GM20431 (cell line): Measurements from ENCODE around the gene PPFIA1.
"Not testable (repeated sequence)": the region's sequence is repeated elsewhere in the genome, so short reads cannot be mapped to it uniquely, and the experiment has no call there.

Experiments used
- in situ Hi-C: fragments of 300-500 bp; cut with MseI, MboI; formaldehyde crosslinking; loops from one replicate; pipeline ENCODE4 v1.15.0; 2020; ENCODE audit warnings: low sequenced_read_pairs; ENCODE audit not compliant: unreplicated experiment

The PPFIA1 gene

DNA sequence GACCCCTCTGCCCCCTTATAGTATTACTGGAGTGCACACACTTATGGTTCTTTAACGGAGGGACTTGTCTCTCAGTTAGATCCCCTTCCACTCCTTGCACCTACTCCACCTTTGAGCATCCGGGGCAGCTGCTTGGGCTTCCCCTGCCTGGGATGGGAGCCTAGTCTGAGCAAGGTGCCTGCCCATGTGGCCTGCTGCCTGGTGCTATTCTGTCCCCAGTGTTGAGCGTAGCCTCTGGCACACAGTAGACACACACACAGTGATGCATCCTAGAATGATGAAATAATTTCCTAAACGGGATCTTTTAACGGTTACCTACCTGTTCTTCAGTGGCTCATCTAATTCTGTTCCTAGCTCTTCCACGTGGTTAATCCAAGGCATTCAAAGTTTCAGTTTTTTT lies 22.4 kb downstream of the PPFIA1 start:
- in situ Hi-C loops: no loop called here

DNA sequence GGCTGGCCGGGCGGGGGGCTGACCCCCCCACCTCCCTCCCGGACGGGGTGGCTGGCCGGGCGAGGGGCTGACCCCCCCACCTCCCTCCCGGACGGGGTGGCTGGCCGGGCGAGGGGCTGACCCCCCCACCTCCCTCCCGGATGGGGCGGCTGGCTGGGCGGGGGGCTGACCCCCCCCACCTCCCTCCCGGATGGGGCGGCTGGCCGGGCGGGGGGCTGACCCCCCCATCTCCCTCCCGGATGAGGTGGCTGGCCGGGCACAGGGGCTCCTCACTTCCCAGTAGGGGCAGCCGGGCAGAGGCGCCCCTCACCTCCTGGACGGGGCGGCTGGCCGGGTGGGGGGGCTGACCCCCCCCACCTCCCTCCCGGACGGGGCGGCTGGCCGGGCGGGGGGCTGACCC lies 24.7 kb downstream of the PPFIA1 start:
- in situ Hi-C loops: not testable (repeated sequence)

DNA sequence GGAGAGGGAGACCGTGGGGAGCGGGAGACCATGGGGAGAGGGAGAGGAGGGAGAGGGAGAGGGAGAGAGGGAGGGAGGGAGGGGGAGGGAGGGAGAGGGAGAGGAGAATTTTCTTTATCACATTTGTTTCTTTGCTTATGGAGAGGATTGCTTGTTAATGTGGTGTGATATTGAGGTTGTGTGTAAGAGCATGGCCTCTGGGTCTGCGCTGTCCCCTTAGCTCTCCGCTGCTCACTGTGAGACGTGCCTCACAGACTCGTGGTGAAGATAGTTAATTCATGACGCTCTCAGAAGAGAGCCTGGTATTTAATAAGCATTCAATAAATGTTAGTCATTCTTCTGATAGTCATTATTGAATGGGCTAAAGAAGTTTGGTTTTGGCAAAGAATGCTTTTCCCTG lies 26.2 kb downstream of the PPFIA1 start:
- in situ Hi-C loops: no loop called here

DNA sequence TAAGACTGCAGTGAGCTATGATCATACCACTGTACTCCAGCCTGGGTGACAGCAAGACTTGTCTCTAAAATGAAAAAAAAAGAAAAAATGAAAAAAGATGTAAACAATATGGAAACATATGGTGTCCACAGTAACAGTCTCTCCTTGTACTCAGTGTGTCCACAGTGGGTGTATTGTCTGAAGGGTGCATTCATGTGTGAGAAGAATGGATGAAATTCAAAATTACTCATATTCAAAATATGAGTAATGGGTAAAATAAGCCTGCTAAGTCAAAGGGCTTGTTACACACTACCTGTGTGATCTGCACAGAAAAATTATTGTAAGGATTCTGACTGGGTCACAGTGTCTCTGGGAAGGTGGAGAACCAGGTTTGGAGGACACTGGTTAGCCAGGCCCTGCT lies 26.9 kb downstream of the PPFIA1 start:
- in situ Hi-C loops: no loop called here

DNA sequence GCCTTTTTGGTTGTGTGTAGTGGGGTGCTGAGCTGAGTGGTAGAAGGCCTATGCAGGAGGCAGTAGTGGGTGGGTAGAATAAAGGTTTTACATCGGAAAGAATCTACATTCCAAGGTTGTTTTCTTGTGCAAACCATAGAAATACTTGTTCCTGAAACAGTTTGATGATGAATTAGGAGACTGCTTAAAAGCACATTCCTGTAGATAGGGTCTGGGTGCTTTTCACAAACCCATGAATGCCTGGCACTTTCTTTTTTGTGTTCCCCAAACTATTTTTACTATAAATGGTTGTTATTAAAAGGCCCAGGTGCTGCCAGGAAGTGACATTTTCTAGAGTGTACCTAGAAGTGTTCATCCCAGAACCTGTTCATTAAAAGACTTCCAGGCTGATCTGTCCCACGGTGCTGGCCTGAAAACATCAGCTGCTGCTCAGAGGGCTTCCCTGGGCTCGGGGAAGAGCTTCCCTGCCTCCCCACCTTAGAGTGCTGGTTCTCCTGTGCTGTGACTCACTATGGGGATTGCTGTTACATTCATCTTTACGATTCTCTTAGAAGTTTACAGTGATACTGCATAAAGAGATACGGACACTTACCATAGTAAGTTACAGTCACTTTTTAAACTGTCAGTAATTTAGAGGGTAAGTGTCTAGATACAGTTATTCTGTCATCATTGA lies 27.9 kb downstream of the PPFIA1 start:
- in situ Hi-C loops: no loop called here

DNA sequence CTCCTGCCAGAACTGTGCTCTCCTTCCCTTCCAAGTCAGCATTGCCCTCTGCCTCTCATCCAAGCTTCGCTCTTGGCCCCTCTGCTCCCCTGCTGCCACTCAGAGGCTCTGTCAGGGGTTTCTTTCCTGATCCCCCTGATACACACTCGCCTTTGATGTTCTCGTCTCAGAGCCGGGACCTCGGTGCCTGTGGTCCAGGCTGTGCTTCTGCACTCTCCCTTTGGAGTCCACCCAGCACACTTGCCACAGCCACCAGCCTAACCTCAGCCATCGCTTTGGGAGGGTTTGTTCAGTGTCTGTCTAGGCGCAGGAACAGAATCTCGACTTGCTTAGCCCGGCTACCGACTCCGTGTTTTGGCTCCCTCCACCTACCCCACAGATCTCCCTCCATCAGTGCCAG lies 29.1 kb downstream of the PPFIA1 start:
- in situ Hi-C loops: no loop called here

DNA sequence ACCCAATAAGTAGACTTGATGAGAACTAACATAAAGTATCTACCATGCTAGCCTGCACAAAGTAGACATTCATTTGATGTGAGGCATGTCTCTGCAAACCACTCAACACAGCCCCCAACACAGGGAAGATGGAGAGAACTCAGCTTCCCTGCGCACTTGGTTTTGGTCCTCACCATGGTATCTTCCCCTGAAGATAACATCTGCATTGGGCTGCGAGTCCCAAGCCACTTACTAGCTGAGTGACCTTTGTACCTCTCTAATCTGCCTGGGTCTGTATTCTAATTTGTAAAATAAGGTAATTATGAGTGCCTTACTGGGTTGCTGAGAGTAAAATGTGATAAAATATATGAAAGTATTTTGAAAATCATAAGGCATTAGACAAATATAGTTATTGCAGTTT lies 30.7 kb downstream of the PPFIA1 start:
- in situ Hi-C loops: no loop called here

DNA sequence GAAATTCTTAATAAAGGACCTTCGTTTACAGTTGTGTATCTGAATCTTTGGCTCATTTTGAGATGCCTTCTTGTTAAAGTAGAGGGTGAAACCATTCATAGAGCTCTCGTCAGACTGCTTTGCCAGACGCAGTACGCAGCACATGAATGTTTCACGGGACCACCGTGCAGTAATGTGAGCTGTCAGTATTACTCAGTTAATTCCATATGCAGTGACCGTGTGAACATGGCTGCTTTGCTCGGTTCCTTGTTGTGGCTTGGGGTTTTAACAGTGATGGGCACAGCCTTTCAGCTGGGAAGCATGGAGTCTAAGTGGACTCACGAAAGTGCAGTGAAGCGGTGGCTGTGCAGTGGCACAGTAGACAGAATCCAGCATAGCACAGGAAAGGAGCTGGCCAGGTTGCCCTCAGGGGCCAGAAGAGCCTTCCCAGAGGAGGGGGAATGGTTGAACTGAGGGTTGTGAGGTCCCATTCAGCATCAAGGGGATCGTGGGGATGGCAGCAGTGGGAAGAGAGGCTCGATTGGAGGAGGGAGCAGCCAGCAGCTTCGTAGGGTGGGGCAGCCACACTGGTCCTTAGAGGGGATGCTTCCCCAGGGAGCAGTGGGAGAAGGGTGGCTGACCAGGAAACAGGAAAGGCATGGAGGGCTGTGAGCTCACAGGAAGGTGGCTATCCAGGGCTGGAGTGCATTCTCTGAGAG lies 31.4 kb downstream of the PPFIA1 start:
- in situ Hi-C loops: no loop called here

DNA sequence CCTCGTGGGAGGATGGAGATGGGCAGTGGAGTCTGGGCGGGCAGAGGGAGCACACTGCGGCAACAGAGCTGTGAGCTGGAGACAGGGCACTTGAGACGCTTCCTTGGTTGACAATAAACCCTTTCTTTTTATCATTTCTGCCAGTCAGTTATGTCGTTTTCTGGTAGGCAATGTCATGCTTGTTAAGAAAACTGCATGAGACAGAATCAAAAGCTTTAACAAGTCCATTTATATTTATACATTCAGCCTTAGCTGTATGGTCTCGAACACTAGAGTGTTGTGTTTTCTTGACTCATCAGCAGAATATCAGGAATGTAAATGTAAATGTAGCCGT lies 31.9 kb downstream of the PPFIA1 start:
- in situ Hi-C loops: no loop called here

DNA sequence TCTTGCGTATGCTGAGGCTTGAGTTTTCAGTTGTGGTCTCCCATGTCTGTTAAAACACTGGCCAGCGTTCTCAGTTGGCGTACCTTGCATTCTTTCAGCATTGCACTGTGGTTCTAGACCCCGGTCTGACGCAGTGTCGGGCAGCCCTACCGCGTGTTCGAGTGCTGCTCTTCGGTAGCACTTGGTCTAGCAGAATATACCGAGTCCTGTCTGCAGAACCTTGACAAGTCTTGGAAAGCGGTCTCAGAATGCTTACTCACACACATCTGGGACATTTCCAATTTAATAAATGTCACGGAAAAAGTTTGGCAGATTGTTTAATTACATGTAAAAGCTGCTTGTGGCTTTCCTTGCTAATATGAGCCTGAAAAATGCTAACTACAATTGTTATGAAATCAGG lies 32.6 kb downstream of the PPFIA1 start:
- in situ Hi-C loops: no loop called here

DNA sequence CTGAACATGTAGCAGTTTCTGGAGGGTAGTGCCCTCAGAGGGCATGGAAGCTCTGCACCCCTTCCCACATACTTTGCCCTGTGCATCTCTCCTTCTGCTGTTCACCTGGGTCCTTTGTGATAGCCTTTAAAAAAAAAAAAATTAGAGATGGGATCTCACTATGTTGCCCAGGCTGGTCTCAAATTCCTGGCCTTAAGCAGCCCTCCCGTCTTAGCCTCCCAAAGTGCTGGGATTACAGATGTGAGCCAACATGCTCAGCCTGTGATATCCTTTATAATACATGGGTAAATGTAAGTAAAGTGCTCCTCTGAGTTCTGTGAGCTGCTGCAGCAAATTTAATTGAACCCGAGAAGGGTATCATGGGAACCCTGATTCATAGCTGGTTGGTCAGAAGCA lies 33.7 kb downstream of the PPFIA1 start:
- in situ Hi-C loops: no loop called here

DNA sequence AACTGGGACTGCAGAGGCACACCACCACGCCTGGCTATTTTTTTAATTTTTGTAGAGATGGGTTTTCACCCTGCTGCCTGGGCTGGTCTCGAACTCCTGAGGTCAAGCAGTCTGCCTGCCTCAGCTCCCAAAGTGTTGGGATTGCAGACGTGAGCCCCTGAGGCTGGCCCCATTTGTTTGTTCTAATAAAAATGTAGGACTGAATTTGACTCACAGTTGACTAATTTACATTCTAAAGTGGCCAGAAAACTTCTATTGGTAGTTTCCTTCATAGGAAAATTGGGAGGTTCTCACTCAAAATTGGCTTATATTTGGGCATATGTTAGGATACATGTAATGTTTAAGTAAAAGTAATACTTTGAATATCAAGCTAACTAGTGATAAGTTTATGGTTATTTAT lies 35.0 kb downstream of the PPFIA1 start:
- in situ Hi-C loops: no loop called here

DNA sequence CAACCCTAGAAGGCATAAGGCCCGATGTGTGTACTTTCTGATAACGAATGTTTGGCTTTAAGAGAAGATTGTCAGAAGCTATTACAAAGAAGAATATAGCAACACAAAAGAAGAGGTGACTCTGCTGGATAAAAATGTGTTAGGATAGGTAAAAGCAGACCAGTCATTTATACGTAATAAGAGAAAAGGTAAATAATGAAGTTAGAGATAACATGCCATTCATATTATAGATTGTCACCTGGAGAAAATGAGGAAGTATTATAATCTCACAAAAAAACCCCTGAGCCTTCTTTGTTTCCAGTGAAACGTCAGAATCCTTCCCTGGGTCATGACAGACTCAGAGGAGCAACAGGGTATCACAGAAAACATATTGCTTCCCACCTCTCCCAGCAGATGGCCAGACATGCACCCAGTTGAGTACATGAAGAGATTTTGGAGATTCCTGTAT lies 36.1 kb downstream of the PPFIA1 start:
- in situ Hi-C loops: no loop called here

DNA sequence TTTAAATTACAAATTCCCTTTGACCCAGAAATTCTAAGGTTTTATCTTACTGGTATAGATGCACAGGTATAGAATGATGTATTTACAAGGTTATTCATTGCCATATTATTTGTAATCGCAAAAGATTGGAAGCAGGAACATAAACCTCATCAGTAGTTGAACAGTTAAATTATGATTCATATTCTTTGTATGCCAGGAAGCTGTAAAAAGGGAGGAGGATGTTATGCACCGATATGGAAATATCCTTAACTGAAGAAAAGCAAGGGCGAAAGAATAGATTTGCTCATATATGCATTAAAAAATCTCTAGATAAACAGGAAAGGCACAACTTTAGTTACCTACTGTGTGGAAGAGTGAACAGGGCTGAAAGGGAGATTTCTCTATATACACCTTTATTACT lies 36.7 kb downstream of the PPFIA1 start:
- in situ Hi-C loops: no loop called here

DNA sequence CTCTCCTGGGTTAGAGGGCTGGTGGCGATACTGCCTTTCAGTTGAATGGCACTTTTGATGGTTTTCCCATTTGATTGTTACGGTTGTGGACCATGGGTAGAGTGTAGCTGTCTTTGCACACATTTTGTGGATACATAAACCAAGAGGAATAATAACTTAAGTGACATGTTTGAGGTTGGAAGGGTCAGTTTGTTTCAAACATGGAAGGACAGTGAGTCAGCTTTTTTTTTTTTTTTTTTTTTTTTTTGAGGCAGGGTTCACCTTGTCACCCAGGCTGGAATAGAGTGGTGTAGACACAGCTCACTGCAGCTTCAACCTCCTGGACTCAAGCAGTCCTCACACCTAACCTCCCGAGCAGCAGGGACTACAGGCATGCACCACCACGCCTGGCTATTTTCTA lies 41.1 kb downstream of the PPFIA1 start:
- in situ Hi-C loops: no loop called here

DNA sequence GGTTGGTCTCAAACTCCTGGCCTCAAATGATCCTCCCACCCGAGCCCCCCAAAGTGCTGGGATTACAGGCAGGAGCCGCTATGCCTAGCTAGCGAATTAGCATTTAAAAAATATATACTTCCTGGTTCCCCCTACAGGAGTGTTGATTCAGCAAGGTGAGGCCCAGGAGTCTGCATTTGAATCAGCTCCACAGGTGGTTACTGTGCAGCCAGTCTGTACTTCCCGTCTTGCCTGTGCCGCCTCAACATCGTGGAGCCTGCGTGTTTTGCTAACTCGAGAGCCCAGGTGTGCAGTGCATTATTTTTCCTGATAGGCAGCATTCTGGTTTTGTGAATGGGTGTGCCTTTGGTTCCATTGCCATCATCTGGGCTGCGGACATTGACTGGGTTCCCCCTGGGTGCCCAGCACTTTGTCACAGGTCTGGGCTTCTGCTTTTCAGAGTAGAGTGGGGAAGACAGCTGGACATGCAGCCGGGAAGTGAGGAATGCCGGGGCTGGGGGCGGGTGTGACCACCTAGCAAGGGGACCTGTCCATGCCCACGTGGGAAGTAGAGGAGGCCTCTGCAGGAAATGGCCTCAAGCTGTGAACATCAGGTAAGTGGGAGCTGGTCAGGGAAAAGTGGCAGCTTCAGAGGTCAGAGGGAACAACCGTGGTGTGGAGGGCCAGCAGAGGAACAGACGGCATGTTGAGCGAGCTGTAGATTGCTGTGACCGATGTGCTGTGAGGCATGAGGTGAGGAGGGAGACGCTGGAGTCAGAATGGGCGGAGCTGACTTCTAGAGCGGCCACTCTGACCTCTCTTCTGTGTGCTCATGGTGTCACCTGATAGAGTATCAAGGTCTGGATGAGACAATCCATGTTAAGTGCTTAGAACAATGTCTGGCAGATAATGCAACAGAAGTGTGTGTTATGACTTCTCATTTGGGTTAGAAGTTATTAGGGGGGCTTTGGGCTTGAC lies 42.2 kb downstream of the PPFIA1 start:
- in situ Hi-C loops: no loop called here

DNA sequence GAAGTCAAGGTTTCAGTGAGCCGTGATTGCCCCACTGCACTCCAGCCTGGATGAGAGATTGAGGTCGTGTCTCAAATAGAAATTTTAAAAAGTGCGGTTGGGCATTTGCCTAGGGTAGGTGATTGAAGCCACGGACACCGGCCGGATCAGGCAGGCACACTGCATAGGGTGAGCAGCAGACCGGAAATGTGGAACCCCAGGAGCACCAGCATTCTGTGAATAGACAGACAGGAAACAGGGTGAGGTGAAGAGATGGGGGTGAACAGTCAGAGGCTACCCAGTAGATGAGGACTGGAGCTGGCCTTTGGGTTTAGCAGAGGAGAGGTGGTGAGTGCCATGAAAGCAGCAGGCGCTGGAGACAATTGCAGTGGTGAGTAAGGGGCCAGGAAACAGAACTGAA lies 43.5 kb downstream of the PPFIA1 start:
- in situ Hi-C loops: no loop called here

DNA sequence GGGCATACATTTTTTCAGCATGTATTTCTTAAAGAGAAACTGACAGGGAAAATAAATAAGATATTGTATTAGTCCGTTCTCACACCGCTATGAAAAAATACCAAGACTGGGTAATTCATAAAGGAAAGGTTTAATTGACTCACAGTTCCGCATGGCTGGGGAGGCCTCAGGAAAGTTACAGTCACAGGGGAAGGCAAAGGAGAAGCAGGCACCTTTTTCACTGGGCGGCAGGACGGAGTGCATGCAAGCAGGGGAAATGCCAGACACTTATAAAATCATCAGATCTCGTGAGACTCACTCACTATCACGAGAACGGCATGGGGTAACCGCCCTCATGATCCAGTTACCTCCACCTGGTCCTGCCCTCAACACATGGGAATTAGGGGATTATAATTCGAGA lies 44.2 kb downstream of the PPFIA1 start:
- in situ Hi-C loops: no loop called here

DNA sequence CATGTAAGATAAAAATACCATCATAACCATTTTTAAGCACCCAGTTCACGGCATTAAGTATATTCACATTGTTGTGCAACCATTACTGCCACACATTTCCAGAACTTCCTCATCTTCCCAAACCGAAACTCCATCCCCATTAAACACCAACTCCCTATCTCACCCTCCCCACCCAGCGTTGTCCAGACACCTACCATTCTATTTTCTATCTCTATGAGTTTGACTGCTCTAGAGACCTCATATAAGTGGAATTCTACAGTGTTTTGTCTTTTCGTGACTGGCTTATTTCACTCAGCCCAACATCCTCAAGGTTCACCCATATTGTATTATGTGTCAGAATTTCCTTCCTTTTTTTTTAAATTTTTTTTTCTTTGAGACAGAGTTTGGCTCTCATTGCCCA lies 45.2 kb downstream of the PPFIA1 start:
- in situ Hi-C loops: no loop called here

DNA sequence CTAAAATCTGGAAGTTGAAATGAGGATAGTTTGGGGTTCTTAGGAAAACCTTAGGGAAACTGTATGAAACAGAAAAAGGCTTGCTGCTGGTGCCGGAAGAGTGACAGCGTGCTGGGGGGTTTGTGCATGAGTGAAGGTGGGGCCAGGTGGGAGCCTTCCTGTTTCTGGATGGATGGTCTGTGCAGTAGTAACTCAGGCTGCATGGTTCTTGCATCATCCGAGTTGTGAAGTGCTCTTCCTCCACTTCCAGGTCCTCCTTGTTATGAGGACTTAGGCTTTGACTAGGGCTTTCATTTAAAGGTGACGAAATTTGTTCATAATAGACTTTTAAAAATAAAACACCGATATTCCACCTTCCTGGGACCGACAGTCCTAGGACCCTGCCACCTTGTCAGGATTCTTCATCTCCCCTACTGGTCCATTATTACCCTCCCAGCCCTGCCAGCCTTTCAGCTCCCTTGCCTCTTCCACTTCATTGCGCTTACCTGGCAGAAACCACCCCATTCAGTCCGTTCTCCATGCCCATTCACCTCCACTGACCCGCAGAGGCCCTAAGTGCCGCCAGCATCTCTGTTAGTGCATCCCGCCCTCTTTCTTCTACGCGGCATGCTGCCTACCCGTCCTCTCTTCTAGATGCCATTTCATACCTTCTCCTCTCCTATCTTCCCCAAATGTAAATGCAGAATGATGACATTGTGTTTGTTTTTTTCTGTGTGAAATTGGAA lies 47.3 kb downstream of the PPFIA1 start:
- in situ Hi-C loops: no loop called here
